Keratinocyte (primary cell): ENCODE measurements around the gene SLX1A. TPM values are rescaled to one million over a fixed set of nuclear protein-coding genes. Genes with fewer than 3 reads are reported as not detected.
"Not testable (repeated sequence)": the region's sequence is repeated elsewhere in the genome, so short reads cannot be mapped to it uniquely, and the experiment has no call there.

Experiments used
- DNase-seq: peaks from one replicate; pipeline ENCODE4 v3.0.0-alpha.2; 2011; ENCODE audit warnings: low read depth, missing footprints, low spot score
- FAIRE-seq: peaks from 2 replicates; lab custom pipeline; 2011; peaks lifted over from hg19 to GRCh38; lab: Jason Lieb, UNC
- H2AFZ ChIP-seq: 2 replicates; pipeline ENCODE4 v1.6.0; 2012; ENCODE audit warnings: low read length, control low read depth, inconsistent platforms; ENCODE audit not compliant: control insufficient read depth
- H3K27ac ChIP-seq: 2 replicates; pipeline ENCODE4 v1.5.1; 2011; ENCODE audit warnings: low read length; ENCODE audit not compliant: control insufficient read depth, insufficient read depth
- H3K27me3 ChIP-seq: 3 replicates; pipeline ENCODE4 v1.6.0; 2011; ENCODE audit warnings: low read length; ENCODE audit not compliant: control insufficient read depth, insufficient read depth; ENCODE audit errors: extremely low read depth
- H3K36me3 ChIP-seq, 2 experiments: 2 replicates in 1 of 2; 3 replicates in 1 of 2; pipeline ENCODE4 v1.5.1; 2011; ENCODE audit warnings: low read length in 2 of 2, mild to moderate bottlenecking in 1 of 2; ENCODE audit not compliant: control insufficient read depth in 2 of 2, insufficient read depth in 2 of 2; ENCODE audit errors: extremely low read depth in 1 of 2
- H3K4me1 ChIP-seq: 3 replicates; pipeline ENCODE4 v1.5.1; 2011; ENCODE audit warnings: low read length; ENCODE audit not compliant: control insufficient read depth, insufficient read depth; ENCODE audit errors: extremely low read depth
- H3K4me2 ChIP-seq: 3 replicates; pipeline ENCODE4 v1.6.0; 2011; ENCODE audit warnings: low read depth, low read length; ENCODE audit not compliant: control insufficient read depth, insufficient read depth; ENCODE audit errors: extremely low read depth
- H3K4me3 ChIP-seq, 3 experiments: fragments of 200-600 bp in 1 of 3; sonication (generic) in 1 of 3; 2 replicates in 2 of 3; 3 replicates in 1 of 3; pipeline ENCODE4 v1.5.1; 2011 to 2016; ENCODE audit warnings: low read length in 3 of 3, mild to moderate bottlenecking in 3 of 3, control low read depth in 2 of 3, inconsistent platforms in 1 of 3, low read depth in 1 of 3, mixed read lengths in 1 of 3, mixed run types in 1 of 3, moderate library complexity in 1 of 3; ENCODE audit not compliant: control insufficient read depth in 2 of 3, insufficient read depth in 2 of 3; ENCODE audit errors: extremely low read depth in 1 of 3
- H3K79me2 ChIP-seq: 2 replicates; pipeline ENCODE4 v1.6.0; 2012; ENCODE audit warnings: low read length; ENCODE audit not compliant: control insufficient read depth, insufficient read depth
- H3K9ac ChIP-seq: 3 replicates; pipeline ENCODE4 v1.6.0; 2011; ENCODE audit warnings: low read length; ENCODE audit not compliant: control insufficient read depth, insufficient read depth; ENCODE audit errors: extremely low read depth
- H3K9me1 ChIP-seq: 3 replicates; pipeline ENCODE4 v1.6.0; 2011; ENCODE audit warnings: low read length; ENCODE audit not compliant: control insufficient read depth, insufficient read depth; ENCODE audit errors: extremely low read depth
- H3K9me3 ChIP-seq: 2 replicates; pipeline ENCODE4 v1.5.1; 2012; ENCODE audit warnings: low read depth, low read length; ENCODE audit not compliant: control insufficient read depth
- H4K20me1 ChIP-seq: 3 replicates; pipeline ENCODE4 v1.6.0; 2011; ENCODE audit warnings: low read length; ENCODE audit not compliant: control insufficient read depth, insufficient read depth; ENCODE audit errors: extremely low read depth
- CTCF ChIP-seq, 3 experiments: IDR thresholded peaks in 1 of 3; conservative IDR thresholded peaks in 1 of 3; optimal IDR thresholded peaks in 1 of 3; 2 replicates in 2 of 3; 3 replicates in 1 of 3; pipeline versions ENCODE3 to v1.5.1; 2011; ENCODE audit warnings: low read length in 3 of 3, mild to moderate bottlenecking in 3 of 3, moderate library complexity in 2 of 3, control low read depth in 1 of 3, inconsistent platforms in 1 of 3; ENCODE audit not compliant: insufficient read depth in 2 of 3; ENCODE audit errors: extremely low read depth in 1 of 3
- EZH2 ChIP-seq: IDR thresholded peaks from one replicate; pipeline ENCODE4 v1.6.1; 2012; ENCODE audit warnings: inconsistent platforms, mild to moderate bottlenecking, low read length, moderate library complexity
- dilution Hi-C: fragments of 300-500 bp; cut with MboI; formaldehyde crosslinking; loops from one replicate; pipeline ENCODE4 v1.7.0; 2020; ENCODE audit warnings: low sequenced_read_pairs; ENCODE audit not compliant: extremely low pct_ligation_motif_present
- polyA plus RNA-seq, 5 experiments: library from polyadenylated mRNA; depleted of rRNA in 3 of 5; stranded (reverse) in 3 of 5; stranded (forward) in 1 of 5; unstranded in 1 of 5; fragments of >200 nt; gene quantifications; 1 replicate in 1 of 5; 2 replicates in 3 of 5; 3 replicates in 1 of 5; pipeline versions ENCODE4 v1.2.1 to v1.2.3, GENCODE V29; 2011 to 2012; ENCODE audit warnings: missing spikeins in 2 of 5, low read depth in 1 of 5, low replicate concordance in 1 of 5

The SLX1A gene
- polyA plus RNA-seq, 1 donor (not counting 4 experiments of a cell fraction or from before 2014, with no cell fraction given): 5.4 TPM

GRCh38 chr16:30173054-30173453 is 20.6 kb upstream of the SLX1A start:
- TF ChIP-seq EZH2 (no peak), CTCF (optimal IDR thresholded peaks at IDR 0.05 in 1 of 3, IDR thresholded peaks at IDR 0.05 in 1 of 3, conservative IDR thresholded peaks at IDR 0.05 in 1 of 3; ENCODE audit: extremely low read depth in 1 of 3, insufficient read depth in 2 of 3, low read length in 3 of 3) (no peak)
- no peak overlapping the region for H3K4me2 ChIP-seq
- DNase-seq (no peak), FAIRE-seq (no peak)
- no peak overlapping the region for H3K27ac ChIP-seq
- no peaks in the 10 kb centered on the region for H3K4me1 ChIP-seq
- H3K79me2 ChIP-seq: no peaks in the 10 kb centered on the region
- no peaks in the 10 kb centered on the region for H3K36me3 ChIP-seq
- no peak overlapping the region for H2AFZ ChIP-seq
- no peaks in the 10 kb centered on the region for H3K9me3 ChIP-seq
- dilution Hi-C loops: no loop called here
- H3K9me1 ChIP-seq: no peaks in the 10 kb centered on the region
- no peaks in the 10 kb centered on the region for H3K27me3 ChIP-seq
- H4K20me1 ChIP-seq: no peaks in the 10 kb centered on the region
- H3K9ac ChIP-seq: no peak overlapping the region
- no peak overlapping the region for H3K4me3 ChIP-seq

GRCh38 chr16:30176876-30177275 is 16.8 kb upstream of the SLX1A start:
- H3K36me3 ChIP-seq, H3K9ac ChIP-seq, H3K4me1 ChIP-seq, H3K79me2 ChIP-seq, H3K9me1 ChIP-seq, FAIRE-seq, H3K4me2 ChIP-seq, H4K20me1 ChIP-seq, H3K27ac ChIP-seq, H3K4me3 ChIP-seq, H2AFZ ChIP-seq, DNase-seq, dilution Hi-C loops, H3K27me3 ChIP-seq, H3K9me3 ChIP-seq: not testable (repeated sequence)

GRCh38 chr16:30179195-30179594 is 14.5 kb upstream of the SLX1A start:
- no peak for DNase-seq
- dilution Hi-C loops: no loop called here
- no peaks in the 10 kb centered on the region for H3K9me3 ChIP-seq
- H2AFZ ChIP-seq: no peak overlapping the region
- no peaks in the 10 kb centered on the region for H3K9me1 ChIP-seq
- no peak overlapping the region for H3K4me3 ChIP-seq
- no peak for TF ChIP-seq EZH2
- TF ChIP-seq CTCF (optimal IDR thresholded peaks at IDR 0.05 in 1 of 3, IDR thresholded peaks at IDR 0.05 in 1 of 3, conservative IDR thresholded peaks at IDR 0.05 in 1 of 3; ENCODE audit: extremely low read depth in 1 of 3, insufficient read depth in 2 of 3, low read length in 3 of 3): no peak
- H4K20me1 ChIP-seq: no peaks in the 10 kb centered on the region
- H3K4me1 ChIP-seq: peaks cover 3% of the 10 kb centered on the region
- no peak overlapping the region for H3K27ac ChIP-seq
- no peaks in the 10 kb centered on the region for H3K36me3 ChIP-seq
- no peaks in the 10 kb centered on the region for H3K27me3 ChIP-seq
- no peak for FAIRE-seq
- H3K9ac ChIP-seq: no peak overlapping the region
- no peaks in the 10 kb centered on the region for H3K79me2 ChIP-seq
- H3K4me2 ChIP-seq: no peak overlapping the region
